NCI-H187 treated with DMSO at 0.1 percent for 48 hours (cell line): ENCODE data around the gene TUB.

ENCODE experiments used
- DNase-seq: peaks from one replicate; lab custom pipeline; 2025; lab: John Stamatoyannopoulos, UW

Gene TUB

DNA sequence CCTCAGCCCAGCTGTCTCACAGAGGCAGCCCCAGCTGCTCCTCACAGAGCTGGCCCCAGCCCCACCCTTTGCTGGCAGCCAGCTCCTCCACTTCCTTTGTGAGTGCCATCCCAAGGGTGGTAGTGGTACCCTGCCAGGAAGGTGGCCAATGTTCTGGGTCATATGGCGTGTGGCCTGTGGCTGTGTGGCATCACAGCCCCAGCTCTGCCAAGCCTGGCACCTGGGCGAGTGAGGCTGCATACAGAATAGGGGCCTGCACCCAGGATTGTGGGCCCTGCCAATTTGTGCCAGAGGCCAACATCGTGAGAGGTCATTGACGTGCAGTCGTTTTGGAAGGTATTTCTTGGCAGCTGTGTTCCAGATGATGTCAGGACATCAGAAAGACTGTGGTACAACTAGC, 10.7 kb downstream of the TUB start:
- DNase-seq: no peak

DNA sequence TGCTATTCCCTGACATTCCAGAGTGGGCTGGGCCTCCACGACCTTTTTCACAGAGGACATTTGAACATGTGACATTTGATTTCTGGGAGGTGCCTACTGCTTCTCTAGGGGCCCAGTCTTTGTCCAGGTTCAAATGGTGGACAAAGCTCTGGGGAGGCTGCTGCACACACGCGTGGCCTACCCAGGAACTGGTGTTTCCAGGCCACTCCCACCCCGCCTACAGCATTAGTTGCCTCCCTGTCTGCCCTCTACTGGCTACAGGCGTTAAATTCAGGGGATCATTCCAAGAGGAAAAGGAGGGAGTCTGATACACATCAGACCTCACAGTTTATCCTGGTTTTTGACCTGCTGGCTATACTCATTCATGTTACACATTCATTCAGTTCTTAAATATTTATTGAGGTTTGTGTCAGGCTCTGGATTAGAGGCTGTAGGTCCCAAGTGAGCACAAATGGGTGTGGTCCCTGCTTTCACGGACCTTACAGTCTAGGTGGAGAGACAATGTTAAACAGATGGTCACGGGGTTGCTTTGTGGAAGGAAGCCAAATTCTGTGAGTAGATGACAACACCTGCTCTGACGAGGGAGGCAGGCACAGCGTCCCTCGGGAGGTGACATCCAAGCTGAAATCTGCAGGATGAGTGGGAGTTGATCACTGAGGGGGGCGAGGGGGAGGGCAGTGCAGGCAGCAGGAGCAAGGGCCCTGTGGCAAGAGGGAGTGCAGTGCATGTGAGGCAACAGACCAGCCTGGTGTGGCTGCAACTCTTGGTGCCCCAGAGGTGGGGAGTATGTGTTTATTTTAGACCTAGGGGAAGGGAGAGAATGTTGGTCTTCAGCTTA, 11.8 kb downstream of the TUB start:
- peak; percentile 42 for DNase-seq

DNA sequence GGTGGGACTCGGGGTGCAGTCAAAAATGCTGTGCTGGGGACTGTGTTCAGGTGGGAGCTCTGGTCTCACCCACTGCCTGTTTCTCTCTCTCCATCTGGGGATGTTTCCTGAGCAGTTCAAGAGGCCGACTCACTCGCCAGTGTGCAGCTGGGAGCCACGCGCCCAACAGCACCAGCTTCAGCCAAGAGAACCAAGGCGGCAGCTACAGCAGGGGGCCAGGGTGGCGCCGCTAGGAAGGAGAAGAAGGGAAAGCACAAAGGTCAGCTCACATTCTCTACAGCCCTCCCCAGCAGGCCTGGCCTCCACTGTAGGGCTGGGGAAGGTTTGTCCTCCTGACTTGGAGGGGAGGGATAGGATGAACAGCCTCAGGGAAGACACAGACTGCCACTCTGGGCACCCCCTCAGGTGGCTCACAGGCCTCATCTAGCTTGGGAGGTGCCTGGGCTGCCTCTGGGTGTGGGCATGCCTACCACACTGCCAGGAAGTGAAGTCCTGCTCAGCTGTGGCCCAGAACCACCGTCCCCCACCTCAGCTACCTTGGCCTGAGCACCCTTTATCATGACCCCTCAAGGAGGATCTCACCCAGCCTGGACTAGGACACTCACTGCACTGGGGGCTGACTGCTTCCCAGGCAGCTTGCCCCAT, 13.0 kb downstream of the TUB start:
- DNase-seq: no peak

DNA sequence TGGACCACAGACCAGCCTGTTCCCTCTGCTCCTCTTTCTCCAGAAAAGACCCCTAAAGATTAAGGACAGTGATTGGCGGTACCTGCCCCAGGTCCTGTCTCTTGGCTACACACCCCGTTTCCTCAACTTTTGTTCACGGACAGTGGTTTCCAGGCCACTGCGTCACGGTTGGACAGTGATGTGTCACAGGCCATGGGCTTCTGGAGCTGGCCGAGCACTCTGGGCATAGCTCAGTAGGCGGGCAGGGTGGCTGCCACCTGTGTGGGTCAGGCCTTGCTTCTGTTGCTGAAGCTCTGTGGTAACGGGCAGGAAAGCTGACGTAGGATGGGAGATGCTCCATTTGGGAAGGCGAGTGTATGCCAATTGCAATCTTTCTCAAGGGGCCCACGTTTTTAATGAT, 13.6 kb downstream of the TUB start:
- no peak for DNase-seq

DNA sequence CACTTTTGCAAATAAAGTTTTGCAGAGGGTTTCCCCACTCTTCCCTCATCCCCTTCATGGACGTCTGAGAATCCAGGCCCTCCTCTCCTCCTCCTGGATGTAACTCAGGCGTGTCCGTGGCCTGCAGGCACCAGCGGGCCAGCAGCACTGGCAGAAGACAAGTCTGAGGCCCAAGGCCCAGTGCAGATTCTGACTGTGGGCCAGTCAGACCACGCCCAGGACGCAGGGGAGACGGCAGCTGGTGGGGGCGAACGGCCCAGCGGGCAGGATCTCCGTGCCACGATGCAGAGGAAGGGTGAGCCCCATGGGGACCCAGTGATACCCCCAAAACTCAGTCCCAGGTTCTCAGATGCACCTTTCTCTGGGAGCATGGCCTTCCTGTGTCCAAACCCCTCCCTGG, 14.4 kb downstream of the TUB start:
- DNase-seq: no peak

DNA sequence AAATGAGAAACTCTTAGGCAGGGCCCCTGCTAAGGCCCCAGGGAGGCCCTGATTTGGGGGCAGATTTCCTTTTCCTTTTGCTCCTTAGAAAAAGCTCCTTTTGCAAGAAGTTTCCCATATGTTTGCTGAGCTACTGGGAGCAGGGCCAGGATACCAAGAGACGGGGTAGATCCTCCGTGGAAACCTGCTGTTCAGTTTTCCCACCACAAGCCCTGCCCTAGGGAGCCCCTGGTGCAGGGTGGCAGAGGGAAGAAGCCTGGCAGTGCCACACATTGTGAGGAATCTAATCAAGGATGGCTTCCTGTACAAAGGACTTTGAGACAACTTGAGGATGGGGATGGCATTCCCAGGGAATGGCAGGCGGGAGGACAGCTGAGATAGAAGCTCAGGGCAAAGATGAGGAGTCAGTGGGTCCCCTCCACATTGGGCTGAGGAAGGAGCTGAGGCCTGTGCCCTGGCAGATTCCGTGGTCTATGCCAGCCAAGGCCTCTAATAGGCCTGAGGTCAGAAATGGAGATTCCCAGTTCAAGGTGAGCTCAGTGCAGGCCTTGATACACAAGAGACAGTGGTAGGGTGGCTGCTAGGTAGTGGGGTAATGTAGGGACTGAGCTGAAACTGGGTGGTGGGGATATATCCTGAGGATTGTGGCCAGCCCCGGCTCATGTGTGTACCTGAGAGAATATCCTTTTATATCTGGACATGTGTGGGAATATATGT, 15.0 kb downstream of the TUB start:
- no peak for DNase-seq

DNA sequence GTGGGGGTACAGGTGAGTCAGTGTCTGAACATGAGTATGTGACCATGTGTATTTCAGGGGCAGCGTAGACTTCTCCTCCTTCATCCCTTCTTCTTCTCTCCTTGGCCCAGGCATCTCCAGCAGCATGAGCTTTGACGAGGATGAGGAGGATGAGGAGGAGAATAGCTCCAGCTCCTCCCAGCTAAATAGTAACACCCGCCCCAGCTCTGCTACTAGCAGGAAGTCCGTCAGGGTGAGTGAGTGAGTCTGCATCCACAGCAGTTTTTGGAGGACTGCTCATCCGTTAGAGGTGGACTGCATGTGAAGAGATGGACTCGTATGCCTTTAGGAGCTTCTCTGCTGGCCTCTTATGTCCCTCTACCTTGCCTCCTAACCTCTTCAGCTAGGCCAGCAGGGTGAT, 15.6 kb downstream of the TUB start:
- no peak for DNase-seq

DNA sequence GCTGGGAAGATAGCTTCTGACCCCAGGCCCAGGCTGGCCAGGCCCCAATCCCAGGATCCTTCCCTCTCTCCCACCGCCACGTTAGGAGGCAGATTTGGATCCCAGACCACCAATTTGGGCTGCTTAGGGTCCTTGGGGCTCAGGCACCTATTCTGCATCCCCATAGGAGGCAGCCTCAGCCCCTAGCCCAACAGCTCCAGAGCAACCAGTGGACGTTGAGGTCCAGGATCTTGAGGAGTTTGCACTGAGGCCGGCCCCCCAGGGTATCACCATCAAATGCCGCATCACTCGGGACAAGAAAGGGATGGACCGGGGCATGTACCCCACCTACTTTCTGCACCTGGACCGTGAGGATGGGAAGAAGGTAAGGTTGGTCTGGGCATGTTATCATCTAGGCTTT, 16.1 kb downstream of the TUB start:
- no peak for DNase-seq

DNA sequence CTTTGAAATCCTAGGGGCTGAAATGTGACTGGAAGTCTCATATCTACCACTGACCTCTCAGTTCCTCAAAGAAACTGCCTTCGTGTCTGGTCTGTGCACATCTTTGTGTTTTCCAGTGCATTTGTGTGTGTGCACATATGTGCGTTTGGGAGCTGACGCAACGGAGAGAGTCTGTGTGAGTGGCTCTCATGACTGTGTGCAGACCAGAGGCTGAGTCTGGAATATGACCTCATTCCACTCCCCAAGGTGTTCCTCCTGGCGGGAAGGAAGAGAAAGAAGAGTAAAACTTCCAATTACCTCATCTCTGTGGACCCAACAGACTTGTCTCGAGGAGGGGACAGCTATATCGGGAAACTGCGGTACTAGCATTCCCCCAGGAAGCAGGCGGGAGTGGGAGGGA, 16.5 kb downstream of the TUB start:
- no peak for DNase-seq

DNA sequence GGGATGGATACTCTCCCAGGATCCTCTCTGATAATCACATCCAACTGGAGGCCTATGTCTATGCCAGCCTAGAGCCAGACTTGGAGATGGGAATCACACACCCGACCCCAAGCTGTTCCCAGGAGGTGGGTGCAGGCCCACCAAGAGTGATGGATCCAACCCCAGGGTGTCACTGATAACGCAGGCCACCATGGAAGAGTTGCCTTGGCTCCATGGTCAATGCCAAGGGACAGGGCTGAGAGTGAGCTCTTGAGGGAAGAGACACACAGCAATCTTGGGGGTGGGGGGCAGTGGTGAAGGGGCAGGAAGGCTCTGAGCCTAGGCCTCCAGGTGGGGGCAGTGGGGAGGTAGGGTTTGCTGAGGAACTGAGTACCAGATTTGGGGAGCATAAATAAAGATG, 16.9 kb downstream of the TUB start:
- no peak for DNase-seq

DNA sequence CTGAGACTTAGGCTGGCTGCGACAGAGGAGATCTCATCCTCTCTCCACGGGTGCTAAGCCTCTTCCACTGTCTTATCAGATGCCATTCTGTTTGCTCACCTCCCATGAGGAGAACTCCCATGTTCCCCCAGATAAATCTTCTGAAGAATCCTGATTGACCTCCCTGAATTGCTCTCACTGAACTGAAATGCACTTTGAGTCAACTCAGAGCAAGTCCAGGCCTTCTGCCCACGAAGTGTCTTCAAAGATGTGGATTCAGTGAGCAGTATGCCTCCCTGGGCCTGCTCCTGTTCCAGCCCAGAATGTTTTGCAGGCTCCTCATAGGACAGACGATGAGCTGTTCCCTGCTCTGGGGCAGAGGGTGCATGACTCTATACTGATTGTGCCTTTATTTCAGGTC, 17.4 kb downstream of the TUB start:
- DNase-seq: no peak

DNA sequence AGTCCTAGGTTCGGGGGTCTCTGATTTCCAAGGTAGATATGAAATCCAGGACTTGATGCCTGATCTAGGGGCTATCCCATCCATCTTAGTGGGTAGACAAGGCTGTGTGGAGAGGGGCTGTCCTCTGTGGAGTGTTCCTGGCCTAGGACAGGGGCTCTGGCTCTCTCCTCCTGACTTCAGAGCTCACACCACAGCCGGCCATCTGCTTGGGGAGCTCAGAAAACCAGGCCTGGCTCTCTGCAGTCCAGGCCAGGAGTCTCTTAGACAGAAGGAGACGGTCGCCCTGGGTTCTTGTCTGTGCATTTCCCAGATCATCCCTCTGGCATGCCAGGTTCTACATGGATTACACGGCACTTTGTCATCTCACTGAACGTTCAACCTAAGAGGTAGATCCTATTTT, 17.9 kb downstream of the TUB start:
- DNase-seq: no peak

DNA sequence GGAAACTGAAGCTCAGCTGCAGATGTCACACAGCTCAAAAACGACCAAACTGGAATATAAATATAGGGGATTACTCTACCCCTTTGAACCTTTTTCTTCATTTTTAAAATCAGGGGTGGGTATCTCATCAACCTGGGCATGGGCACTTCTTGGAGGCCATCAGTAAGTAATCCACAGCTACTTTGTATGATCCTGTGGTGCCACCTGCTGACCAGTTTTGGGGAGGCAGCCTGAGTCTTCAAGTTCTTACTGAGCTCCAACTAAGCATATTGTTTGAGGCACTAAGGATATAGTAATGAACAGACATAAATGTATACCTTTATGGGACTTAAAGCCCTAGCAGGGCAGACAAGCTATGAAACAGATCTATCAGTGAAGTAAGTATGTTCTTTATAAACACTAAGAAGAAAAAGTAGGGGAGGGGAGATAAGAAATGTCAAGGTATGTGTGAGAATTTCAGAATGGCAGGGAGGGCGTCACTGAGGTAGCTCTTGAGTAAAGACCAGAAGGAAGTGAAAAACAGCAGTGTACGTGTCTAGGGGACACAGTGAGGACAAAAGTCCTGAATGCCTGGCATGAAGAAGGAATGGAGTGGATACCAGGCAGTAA, 18.4 kb downstream of the TUB start:
- DNase-seq: no peak

DNA sequence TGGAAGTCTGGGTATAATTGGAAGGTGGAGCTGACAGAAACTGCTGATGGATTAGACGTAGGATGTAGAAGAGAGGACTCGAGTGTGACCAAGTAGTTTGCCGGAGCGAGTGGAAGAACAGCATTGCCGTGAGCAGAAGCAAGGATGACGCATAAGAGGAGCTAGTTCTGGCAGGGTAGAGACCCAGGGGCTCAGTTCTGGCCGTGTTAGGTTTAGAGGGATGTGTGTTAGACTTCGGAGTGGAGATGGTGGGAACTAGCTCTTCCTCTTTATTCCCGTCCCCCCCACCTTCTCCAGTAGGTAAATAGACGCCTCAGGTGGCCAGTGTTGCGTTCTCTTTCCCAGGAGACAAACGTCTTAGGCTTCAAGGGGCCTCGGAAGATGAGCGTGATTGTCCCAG, 19.1 kb downstream of the TUB start:
- DNase-seq: no peak

DNA sequence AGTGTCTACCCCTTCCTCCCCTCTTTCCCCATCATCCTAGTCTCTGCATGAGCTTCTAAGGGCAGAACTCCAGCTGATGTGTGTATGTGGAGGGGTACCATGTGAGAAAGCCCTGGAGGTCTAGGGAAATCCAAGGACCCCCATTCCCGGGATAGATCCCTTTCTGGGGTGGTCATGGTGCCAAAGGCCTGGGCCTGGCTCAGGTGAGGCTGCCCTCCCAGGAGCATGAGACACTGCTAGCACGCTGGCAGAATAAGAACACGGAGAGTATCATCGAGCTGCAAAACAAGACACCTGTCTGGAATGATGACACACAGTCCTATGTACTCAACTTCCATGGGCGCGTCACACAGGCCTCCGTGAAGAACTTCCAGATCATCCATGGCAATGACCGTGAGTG, 19.6 kb downstream of the TUB start:
- DNase-seq: no peak

DNA sequence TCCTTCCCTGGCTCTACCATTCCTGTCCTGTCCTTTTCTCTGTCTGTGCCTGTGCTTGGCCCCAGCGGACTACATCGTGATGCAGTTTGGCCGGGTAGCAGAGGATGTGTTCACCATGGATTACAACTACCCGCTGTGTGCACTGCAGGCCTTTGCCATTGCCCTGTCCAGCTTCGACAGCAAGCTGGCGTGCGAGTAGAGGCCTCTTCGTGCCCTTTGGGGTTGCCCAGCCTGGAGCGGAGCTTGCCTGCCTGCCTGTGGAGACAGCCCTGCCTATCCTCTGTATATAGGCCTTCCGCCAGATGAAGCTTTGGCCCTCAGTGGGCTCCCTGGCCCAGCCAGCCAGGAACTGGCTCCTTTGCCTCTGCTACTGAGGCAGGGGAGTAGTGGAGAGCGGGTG, 20.4 kb downstream of the TUB start:
- DNase-seq: no peak

DNA sequence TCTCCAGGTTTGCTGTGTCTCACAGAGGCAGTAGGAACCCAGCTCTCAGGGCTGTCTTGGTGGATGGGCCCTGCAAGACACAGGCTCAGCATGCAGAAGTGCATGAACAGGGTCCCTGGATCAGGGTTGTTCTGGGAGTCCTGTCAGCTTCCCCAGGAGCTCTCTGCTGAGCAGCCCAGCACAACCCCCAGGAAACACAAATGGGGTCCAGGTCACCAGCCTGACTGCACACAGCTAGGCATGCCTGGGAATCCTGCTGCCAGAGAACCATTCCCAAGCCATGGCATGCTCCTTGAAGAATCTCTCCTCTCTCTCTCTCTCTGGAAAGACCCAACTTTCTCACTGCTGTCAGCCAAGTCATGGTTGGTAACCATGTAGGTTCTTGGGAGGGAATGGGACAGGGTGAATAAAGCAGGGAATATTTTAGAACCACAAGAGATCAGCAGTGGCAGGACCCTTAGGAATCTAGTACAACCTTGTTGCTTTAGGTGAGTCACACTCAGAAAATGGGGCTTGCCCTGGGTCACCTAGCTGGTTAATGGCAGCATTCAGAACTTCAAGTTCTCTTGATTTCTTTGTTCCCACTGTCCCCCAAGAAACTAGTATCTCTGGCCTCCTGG, 21.4 kb downstream of the TUB start:
- no peak for DNase-seq

DNA sequence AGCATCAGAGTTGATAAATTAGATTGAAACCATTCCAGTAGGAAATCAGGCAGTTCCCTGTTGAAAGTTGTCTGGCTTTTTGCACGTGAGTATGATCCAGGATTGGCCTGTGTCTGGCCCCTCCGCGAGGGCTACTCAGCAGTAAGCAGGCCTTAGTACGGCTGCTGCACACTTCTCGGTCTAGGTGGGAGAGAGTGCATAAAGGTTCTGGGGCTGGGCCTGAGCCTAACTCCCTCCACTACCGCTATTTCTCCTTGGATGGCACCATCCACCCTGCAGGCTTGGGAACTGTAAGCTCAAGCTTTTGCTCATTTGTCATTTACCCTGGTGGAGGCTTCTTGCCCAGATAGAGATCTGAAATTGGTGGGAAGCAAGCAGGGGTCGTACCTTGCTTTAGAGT, 22.0 kb downstream of the TUB start:
- no peak for DNase-seq

DNA sequence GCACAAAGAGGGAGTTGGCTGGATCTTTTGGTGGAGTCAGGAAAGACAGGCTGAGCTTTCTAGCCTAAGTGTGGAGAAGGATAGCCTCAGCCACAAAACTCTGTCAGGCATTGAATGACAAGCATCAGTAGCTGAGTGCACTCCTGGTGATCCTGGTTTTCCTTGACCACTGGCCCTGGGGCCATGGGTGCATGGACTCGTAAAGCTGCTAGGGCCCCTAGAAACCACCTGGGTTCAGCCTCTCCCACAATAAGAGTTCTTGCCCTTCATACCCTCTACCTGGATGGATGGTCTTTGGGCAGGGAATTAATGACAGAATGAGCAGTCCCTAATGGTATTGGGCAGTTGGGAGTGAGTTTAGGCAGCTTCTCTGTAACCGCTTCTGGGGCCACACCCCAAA, 22.9 kb downstream of the TUB start:
- DNase-seq: no peak

DNA sequence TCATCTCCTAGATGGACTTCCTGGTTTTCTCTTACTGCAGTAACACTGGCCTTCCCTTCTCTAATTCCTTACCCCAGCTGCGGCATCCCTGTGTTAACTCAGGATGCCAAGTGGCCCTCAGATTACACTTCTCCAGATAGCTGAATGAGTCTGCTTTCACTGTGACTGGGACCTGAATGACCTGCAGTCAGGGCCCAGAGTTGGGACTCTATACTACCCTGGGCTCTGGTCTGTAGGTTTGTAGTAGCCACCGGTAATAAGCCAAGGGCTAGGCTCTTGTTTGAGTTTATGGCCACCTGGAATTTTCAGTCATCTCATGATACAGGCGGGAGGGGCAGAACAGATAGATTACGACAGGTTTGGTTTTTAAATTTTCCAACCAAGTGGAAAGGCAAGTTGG, 24.1 kb downstream of the TUB start:
- DNase-seq: no peak

DNA sequence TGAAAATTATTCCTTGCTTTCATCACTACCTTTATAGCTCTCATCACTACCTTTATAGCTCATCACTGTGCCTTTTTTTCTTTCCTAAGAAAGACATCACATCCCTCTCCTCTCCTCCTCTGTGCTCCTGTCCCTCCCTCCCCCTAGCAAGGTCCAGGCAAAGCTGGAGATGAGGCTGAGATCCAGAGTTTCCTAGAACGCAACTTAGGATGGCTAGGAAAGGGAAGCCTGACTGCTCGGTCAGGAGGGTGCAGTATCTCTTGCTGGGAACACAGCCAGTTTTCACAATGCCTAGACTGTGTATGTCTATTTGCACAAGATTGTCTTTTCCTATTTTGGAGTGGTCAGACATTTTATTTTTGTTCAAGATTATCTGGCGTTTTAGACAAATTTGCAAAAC, 24.7 kb downstream of the TUB start:
- no peak for DNase-seq

DNA sequence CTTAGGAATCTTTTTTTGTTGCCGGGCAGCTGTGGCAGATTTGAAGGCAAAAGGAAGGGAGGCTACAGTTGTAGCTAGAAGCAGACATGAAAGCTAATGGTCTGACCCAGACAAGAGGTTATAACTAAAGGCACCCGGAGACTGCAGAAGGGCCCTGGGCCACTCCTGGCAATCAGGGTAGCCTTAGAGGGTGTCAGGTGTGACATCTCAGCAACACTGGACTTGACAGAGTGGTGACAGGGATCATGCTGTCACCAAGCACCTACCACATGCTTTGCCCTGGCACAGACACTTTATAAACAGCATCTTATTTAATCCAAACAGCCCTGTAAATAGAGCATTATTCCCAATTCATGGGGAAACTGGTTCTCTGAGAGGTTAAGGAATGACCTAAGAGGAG, 25.7 kb downstream of the TUB start:
- no peak for DNase-seq
